SK-N-SH treated with all-trans-retinoic acid at 6 μM for 48 hours (cell line): ENCODE results near the gene TMEM37.

Experiments used
- ATAC-seq: fragments of 200-7000 bp; cut with Tn5 transposase; 3 replicates; pipeline ENCODE4 v1.9.1; 2020; ENCODE audit warnings: mild to moderate bottlenecking, moderate library complexity
- ARNTL ChIP-seq: fragments of 450-650 bp; formaldehyde crosslinking; IDR thresholded peaks from 2 replicates; pipeline ENCODE4 v1.5.0; 2020; ENCODE audit warnings: low read depth, mild to moderate bottlenecking, moderate library complexity, borderline replicate concordance
- BACH2 ChIP-seq: fragments of 250-450 bp; sonication (Bioruptor Pico); IDR thresholded peaks from 2 replicates; pipeline ENCODE4 v1.9.0; 2021; ENCODE audit warnings: mild to moderate bottlenecking, borderline replicate concordance
- CREB5 ChIP-seq: fragments of 250-450 bp; sonication (Bioruptor Pico); IDR thresholded peaks from 2 replicates; pipeline ENCODE4 v1.5.1; 2020; ENCODE audit warnings: low read depth, mild to moderate bottlenecking, moderate library complexity
- CSDC2 ChIP-seq: fragments of 250-450 bp; sonication (Bioruptor Pico); IDR thresholded peaks from 2 replicates; pipeline ENCODE4 v1.5.0; 2020; ENCODE audit warnings: mild to moderate bottlenecking, moderate library complexity
- CSRNP3 ChIP-seq: fragments of 250-450 bp; sonication (Bioruptor Pico); IDR thresholded peaks from 2 replicates; pipeline ENCODE4 v1.5.1; 2021; ENCODE audit warnings: mild to moderate bottlenecking, moderate library complexity
- ESRRG ChIP-seq: fragments of 250-450 bp; sonication (Bioruptor Pico); IDR thresholded peaks from 2 replicates; pipeline ENCODE4 v1.6.1; 2021; ENCODE audit warnings: mild to moderate bottlenecking
- GLIS3 ChIP-seq: fragments of 250-450 bp; sonication (Bioruptor Pico); IDR thresholded peaks from 2 replicates; pipeline ENCODE4 v1.5.0; 2020; ENCODE audit warnings: mild to moderate bottlenecking, moderate library complexity
- ISL1 ChIP-seq: fragments of 250-450 bp; sonication (Bioruptor Pico); IDR thresholded peaks from 2 replicates; pipeline ENCODE4 v2.1.2; 2022; ENCODE audit warnings: mild to moderate bottlenecking, moderate library complexity
- OSR1 ChIP-seq: fragments of 250-450 bp; sonication (Bioruptor Pico); IDR thresholded peaks from 2 replicates; pipeline ENCODE4 v1.8.0; 2022; ENCODE audit warnings: moderate library complexity, mild to moderate bottlenecking, inconsistent platforms
- PPARA ChIP-seq: fragments of 250-450 bp; sonication (Bioruptor Pico); IDR thresholded peaks from 2 replicates; pipeline ENCODE4 v1.5.0; 2020; ENCODE audit warnings: mild to moderate bottlenecking, borderline replicate concordance
- SNAI2 ChIP-seq: fragments of 250-450 bp; sonication (Bioruptor Pico); IDR thresholded peaks from 2 replicates; pipeline ENCODE4 v1.5.0; 2020; ENCODE audit warnings: mild to moderate bottlenecking, moderate library complexity
- TCF4 ChIP-seq: fragments of 250-450 bp; sonication (Bioruptor Pico); IDR thresholded peaks from 2 replicates; pipeline ENCODE4 v1.8.0; 2021; ENCODE audit warnings: mild to moderate bottlenecking, moderate library complexity, borderline replicate concordance
- TOX ChIP-seq: fragments of 250-450 bp; sonication (Bioruptor Pico); IDR thresholded peaks from 2 replicates; pipeline ENCODE4 v1.8.0; 2021; ENCODE audit warnings: mild to moderate bottlenecking, moderate library complexity, borderline replicate concordance
- ZC3H10 ChIP-seq: fragments of 250-450 bp; sonication (Bioruptor Pico); IDR thresholded peaks from 2 replicates; pipeline ENCODE4 v1.5.1; 2021; ENCODE audit warnings: mild to moderate bottlenecking, moderate library complexity
- ZFP3 ChIP-seq: fragments of 250-450 bp; sonication (Bioruptor Pico); IDR thresholded peaks from 2 replicates; pipeline ENCODE4 v1.5.0; 2020; ENCODE audit warnings: mild to moderate bottlenecking, moderate library complexity
- ZFP30 ChIP-seq: fragments of 450-650 bp; formaldehyde crosslinking; IDR thresholded peaks from 2 replicates; pipeline ENCODE4 v1.5.0; 2022; ENCODE audit warnings: mild to moderate bottlenecking, moderate library complexity
- ZNF565 ChIP-seq: fragments of 450-650 bp; formaldehyde crosslinking; conservative IDR thresholded peaks from 2 replicates; pipeline ENCODE4 v1.5.0; 2020; ENCODE audit warnings: low read depth, mild to moderate bottlenecking, moderate library complexity
- ZNF70 ChIP-seq: fragments of 450-650 bp; formaldehyde crosslinking; IDR thresholded peaks from 2 replicates; pipeline ENCODE4 v1.5.0; 2020; ENCODE audit warnings: mild to moderate bottlenecking, moderate library complexity
- ZNF8 ChIP-seq: fragments of 450-650 bp; formaldehyde crosslinking; IDR thresholded peaks from 2 replicates; pipeline ENCODE4 v1.5.0; 2020; ENCODE audit warnings: mild to moderate bottlenecking, moderate library complexity
- TF ChIP-seq, protein P1 (sequence below): fragments of 250-450 bp; sonication (Bioruptor Pico); IDR thresholded peaks from 2 replicates; pipeline ENCODE4 v1.8.0; 2021; ENCODE audit warnings: low read depth, mild to moderate bottlenecking, moderate library complexity, borderline replicate concordance

Gene TMEM37

GRCh38 chr2:119384971-119385370, 46.7 kb upstream of the TMEM37 start:
- TF ChIP-seq, protein P1, sequence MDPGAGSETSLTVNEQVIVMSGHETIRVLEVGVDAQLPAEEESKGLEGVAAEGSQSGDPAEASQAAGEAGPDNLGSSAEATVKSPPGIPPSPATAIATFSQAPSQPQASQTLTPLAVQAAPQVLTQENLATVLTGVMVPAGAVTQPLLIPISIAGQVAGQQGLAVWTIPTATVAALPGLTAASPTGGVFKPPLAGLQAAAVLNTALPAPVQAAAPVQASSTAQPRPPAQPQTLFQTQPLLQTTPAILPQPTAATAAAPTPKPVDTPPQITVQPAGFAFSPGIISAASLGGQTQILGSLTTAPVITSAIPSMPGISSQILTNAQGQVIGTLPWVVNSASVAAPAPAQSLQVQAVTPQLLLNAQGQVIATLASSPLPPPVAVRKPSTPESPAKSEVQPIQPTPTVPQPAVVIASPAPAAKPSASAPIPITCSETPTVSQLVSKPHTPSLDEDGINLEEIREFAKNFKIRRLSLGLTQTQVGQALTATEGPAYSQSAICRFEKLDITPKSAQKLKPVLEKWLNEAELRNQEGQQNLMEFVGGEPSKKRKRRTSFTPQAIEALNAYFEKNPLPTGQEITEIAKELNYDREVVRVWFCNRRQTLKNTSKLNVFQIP (CRISPR knock-in tag): no peak
- 0 out of 2 replicates have a peak, but pooled peaks have one; percentile 28 for TF ChIP-seq ZNF565 (CRISPR knock-in tag)
- no peak for ATAC-seq

- TF ChIP-seq CSRNP3 (CRISPR knock-in tag): no peak
- no peak for TF ChIP-seq ZFP3 (CRISPR knock-in tag)
- no peak for TF ChIP-seq ZFP30 (CRISPR knock-in tag)
- TF ChIP-seq GLIS3 (CRISPR knock-in tag): no peak
- no peak for TF ChIP-seq ZNF70 (CRISPR knock-in tag)
- no peak for TF ChIP-seq CREB5
- TF ChIP-seq BACH2 (CRISPR knock-in tag): no peak
- no peak for TF ChIP-seq SNAI2
- TF ChIP-seq TCF4 (CRISPR knock-in tag): no peak
- no peak for TF ChIP-seq CSDC2
- no peak for TF ChIP-seq OSR1 (CRISPR knock-in tag)
- TF ChIP-seq ISL1: no peak
- no peak for TF ChIP-seq ZC3H10
- no peak for TF ChIP-seq PPARA (CRISPR knock-in tag)
- no peak for TF ChIP-seq ZNF8 (CRISPR knock-in tag)
- no peak for TF ChIP-seq ZNF565 (CRISPR knock-in tag)
- TF ChIP-seq ARNTL (CRISPR knock-in tag): no peak
- TF ChIP-seq, protein P1 (CRISPR knock-in tag): no peak
- TF ChIP-seq TOX: no peak
- no peak for ATAC-seq
Measured at GRCh38 chr2:119385466-119385865, 46.2 kb upstream of the TMEM37 start.

DNA sequence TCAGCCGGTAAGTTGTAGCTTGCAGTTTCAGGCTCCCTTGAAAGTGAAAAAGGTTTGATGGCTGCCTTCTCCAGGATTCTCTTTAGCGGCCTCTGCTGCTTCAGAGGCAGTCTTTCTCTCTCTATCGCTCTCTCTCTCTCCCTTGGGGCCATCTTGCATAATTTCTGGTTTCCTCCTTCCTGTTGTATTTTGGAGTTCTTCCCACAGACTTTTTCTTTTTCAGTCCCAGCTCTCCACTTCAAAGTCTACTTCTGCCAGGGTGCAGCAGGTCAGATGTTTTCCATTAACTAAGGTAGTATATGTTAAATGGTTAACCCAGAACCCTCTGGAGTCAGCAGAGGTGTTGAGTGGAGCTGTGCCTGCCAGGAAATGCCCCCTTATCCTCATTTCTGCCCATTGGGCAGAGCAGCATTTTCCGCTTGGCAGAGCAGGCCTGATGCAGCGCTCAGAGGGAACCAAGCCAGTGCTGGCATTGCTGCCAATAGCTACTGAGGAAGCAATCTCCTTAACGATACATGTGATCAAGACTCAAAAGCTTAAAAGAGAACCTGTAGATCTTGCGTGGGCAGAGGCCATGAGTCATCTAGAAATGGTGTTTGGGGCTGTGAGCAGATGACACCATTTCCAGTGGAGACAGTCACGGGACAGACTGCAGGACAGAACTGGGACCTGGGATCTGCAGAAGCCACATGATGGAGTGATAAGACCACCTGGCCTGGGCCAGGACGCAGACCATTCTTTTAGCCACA, 44.1 kb upstream of the TMEM37 start:
- TF ChIP-seq ZC3H10 (no peak), ESRRG (CRISPR knock-in tag) (no peak), ISL1 (no peak), PPARA (CRISPR knock-in tag) (no peak), TCF4 (CRISPR knock-in tag) (no peak), BACH2 (CRISPR knock-in tag) (no peak), ZFP3 (CRISPR knock-in tag) (no peak), CSRNP3 (CRISPR knock-in tag) (no peak), ZNF8 (CRISPR knock-in tag) (no peak), OSR1 (CRISPR knock-in tag) (no peak), TOX (no peak)
- TF ChIP-seq, all 23 proteins: peak for 0
- ATAC-seq: peak; percentile 23; the same call in 2 of the 3 replicates
